Measurements from ENCODE around the gene ZBTB43. TPM values are rescaled to one million over a fixed set of nuclear protein-coding genes. Genes with fewer than 3 reads are reported as not detected.

Gene ZBTB43
- total and polyA plus RNA-seq, 2 experiments from 2014 or later = 9.7 to 11.8 TPM

DNA sequence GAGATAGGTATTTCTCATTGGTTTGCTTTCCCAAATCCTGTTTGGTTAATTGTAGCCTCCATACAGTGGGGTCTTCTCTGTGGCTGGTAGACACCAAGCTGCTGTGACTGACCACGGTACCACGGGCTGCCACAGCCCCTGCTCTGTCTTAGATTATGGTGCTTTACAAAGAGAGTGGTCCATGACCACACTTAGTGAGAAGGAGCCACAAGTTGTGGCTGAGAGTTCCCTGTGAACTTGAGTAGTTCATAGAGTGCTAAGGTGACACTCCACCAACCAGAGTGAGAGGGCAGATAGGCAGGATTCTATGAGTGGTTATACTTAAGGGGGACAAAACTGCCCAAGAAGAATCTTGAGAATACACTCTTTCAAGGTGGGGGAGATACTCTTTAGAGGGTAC lies 29.8 kb downstream of the ZBTB43 start (continued):
- TF ChIP-seq, protein P1, sequence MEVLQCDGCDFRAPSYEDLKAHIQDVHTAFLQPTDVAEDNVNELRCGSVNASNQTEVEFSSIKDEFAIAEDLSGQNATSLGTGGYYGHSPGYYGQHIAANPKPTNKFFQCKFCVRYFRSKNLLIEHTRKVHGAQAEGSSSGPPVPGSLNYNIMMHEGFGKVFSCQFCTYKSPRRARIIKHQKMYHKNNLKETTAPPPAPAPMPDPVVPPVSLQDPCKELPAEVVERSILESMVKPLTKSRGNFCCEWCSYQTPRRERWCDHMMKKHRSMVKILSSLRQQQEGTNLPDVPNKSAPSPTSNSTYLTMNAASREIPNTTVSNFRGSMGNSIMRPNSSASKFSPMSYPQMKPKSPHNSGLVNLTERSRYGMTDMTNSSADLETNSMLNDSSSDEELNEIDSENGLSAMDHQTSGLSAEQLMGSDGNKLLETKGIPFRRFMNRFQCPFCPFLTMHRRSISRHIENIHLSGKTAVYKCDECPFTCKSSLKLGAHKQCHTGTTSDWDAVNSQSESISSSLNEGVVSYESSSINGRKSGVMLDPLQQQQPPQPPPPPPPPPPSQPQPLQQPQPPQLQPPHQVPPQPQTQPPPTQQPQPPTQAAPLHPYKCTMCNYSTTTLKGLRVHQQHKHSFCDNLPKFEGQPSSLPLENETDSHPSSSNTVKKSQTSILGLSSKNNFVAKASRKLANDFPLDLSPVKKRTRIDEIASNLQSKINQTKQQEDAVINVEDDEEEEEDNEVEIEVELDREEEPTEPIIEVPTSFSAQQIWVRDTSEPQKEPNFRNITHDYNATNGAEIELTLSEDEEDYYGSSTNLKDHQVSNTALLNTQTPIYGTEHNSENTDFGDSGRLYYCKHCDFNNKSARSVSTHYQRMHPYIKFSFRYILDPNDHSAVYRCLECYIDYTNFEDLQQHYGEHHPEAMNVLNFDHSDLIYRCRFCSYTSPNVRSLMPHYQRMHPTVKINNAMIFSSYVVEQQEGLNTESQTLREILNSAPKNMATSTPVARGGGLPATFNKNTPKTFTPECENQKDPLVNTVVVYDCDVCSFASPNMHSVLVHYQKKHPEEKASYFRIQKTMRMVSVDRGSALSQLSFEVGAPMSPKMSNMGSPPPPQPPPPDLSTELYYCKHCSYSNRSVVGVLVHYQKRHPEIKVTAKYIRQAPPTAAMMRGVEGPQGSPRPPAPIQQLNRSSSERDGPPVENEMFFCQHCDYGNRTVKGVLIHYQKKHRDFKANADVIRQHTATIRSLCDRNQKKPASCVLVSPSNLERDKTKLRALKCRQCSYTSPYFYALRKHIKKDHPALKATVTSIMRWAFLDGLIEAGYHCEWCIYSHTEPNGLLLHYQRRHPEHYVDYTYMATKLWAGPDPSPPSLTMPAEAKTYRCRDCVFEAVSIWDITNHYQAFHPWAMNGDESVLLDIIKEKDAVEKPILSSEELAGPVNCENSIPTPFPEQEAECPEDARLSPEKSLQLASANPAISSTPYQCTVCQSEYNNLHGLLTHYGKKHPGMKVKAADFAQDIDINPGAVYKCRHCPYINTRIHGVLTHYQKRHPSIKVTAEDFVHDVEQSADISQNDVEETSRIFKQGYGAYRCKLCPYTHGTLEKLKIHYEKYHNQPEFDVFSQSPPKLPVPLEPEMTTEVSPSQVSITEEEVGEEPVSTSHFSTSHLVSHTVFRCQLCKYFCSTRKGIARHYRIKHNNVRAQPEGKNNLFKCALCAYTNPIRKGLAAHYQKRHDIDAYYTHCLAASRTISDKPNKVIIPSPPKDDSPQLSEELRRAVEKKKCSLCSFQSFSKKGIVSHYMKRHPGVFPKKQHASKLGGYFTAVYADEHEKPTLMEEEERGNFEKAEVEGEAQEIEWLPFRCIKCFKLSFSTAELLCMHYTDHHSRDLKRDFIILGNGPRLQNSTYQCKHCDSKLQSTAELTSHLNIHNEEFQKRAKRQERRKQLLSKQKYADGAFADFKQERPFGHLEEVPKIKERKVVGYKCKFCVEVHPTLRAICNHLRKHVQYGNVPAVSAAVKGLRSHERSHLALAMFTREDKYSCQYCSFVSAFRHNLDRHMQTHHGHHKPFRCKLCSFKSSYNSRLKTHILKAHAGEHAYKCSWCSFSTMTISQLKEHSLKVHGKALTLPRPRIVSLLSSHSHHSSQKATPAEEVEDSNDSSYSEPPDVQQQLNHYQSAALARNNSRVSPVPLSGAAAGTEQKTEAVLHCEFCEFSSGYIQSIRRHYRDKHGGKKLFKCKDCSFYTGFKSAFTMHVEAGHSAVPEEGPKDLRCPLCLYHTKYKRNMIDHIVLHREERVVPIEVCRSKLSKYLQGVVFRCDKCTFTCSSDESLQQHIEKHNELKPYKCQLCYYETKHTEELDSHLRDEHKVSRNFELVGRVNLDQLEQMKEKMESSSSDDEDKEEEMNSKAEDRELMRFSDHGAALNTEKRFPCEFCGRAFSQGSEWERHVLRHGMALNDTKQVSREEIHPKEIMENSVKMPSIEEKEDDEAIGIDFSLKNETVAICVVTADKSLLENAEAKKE (CRISPR knock-in tag; IDR thresholded peaks at IDR 0.05) = no peak
- TF ChIP-seq, protein P2, sequence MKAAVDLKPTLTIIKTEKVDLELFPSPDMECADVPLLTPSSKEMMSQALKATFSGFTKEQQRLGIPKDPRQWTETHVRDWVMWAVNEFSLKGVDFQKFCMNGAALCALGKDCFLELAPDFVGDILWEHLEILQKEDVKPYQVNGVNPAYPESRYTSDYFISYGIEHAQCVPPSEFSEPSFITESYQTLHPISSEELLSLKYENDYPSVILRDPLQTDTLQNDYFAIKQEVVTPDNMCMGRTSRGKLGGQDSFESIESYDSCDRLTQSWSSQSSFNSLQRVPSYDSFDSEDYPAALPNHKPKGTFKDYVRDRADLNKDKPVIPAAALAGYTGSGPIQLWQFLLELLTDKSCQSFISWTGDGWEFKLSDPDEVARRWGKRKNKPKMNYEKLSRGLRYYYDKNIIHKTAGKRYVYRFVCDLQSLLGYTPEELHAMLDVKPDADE (IDR thresholded peaks at IDR 0.05) = no peak

DNA sequence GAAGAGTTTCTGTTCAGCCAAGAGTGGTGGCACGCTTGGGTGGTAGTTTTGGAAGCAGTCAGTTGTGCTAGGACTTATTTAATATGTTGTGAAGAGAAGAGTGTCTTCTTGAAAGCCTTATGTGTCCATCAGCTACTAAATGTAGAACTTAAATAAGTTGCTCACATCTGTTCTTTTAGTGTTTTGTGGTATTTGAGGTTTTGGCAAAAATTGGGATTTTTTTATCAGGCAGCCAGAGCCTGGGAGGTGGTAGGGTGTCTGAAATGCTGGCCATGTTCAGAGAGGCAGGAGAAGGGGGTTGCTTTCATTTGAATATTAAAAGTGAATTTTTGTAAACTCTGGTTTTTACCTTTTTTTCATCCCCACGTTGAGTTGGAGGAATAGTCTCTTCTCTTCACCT lies 31.4 kb downstream of the ZBTB43 start:
- no peaks in the 10 kb centered on the region for H3K9me3 Mint-ChIP-seq
- no peaks in the 10 kb centered on the region for H3F3A ChIP-seq (replicated peaks; ENCODE audit: low read depth)
- H3K4me3 Mint-ChIP-seq = no peak overlapping the region
- H3K27ac ChIP-seq (ENCODE audit: low read depth) = no peak overlapping the region
- no peaks in the 10 kb centered on the region for H3K9me2 ChIP-seq (ENCODE audit: insufficient read depth)
- no peaks in the 10 kb centered on the region for H3K27me3 ChIP-seq (ENCODE audit: insufficient read depth)
- H3K36me3 Mint-ChIP-seq (ENCODE audit: low read depth) = peaks cover 34% of the 10 kb centered on the region
- no peak overlapping the region for H3K4me3 ChIP-seq
- no peak overlapping the region for H3K4me2 ChIP-seq
- no peaks in the 10 kb centered on the region; the same call in 2 of the 3 replicates for H3K4me1 Mint-ChIP-seq
- H4K20me1 ChIP-seq (replicated peaks; ENCODE audit: insufficient read depth) = peaks cover 15% of the 10 kb centered on the region
- no peaks in the 10 kb centered on the region; the same call in 1 of the 2 replicates for H3K36me3 ChIP-seq (ENCODE audit: insufficient read depth)
- no peak overlapping the region for H2AFZ ChIP-seq
- H3K27me3 Mint-ChIP-seq (ENCODE audit: insufficient read depth, low read depth, poor library complexity) = no peaks in the 10 kb centered on the region
- H3K4me1 ChIP-seq (ENCODE audit: insufficient read depth) = no peaks in the 10 kb centered on the region
- H3K79me2 ChIP-seq (replicated peaks; ENCODE audit: insufficient read depth) = peaks cover 13% of the 10 kb centered on the region
- no peak overlapping the region for H3K27ac Mint-ChIP-seq
- no peak for DNase-seq (ENCODE audit: low spot score)
- ATAC-seq = no peak
- no peak for TF ChIP-seq EZH2 (IDR thresholded peaks at IDR 0.05; ENCODE audit: low read depth, unreplicated experiment)
- TF ChIP-seq, protein P3, sequence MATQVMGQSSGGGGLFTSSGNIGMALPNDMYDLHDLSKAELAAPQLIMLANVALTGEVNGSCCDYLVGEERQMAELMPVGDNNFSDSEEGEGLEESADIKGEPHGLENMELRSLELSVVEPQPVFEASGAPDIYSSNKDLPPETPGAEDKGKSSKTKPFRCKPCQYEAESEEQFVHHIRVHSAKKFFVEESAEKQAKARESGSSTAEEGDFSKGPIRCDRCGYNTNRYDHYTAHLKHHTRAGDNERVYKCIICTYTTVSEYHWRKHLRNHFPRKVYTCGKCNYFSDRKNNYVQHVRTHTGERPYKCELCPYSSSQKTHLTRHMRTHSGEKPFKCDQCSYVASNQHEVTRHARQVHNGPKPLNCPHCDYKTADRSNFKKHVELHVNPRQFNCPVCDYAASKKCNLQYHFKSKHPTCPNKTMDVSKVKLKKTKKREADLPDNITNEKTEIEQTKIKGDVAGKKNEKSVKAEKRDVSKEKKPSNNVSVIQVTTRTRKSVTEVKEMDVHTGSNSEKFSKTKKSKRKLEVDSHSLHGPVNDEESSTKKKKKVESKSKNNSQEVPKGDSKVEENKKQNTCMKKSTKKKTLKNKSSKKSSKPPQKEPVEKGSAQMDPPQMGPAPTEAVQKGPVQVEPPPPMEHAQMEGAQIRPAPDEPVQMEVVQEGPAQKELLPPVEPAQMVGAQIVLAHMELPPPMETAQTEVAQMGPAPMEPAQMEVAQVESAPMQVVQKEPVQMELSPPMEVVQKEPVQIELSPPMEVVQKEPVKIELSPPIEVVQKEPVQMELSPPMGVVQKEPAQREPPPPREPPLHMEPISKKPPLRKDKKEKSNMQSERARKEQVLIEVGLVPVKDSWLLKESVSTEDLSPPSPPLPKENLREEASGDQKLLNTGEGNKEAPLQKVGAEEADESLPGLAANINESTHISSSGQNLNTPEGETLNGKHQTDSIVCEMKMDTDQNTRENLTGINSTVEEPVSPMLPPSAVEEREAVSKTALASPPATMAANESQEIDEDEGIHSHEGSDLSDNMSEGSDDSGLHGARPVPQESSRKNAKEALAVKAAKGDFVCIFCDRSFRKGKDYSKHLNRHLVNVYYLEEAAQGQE (IDR thresholded peaks at IDR 0.05; ENCODE audit: unreplicated experiment) = no peak
- TF ChIP-seq, protein P2 (IDR thresholded peaks at IDR 0.05) = no peak
- TF ChIP-seq, protein P4, sequence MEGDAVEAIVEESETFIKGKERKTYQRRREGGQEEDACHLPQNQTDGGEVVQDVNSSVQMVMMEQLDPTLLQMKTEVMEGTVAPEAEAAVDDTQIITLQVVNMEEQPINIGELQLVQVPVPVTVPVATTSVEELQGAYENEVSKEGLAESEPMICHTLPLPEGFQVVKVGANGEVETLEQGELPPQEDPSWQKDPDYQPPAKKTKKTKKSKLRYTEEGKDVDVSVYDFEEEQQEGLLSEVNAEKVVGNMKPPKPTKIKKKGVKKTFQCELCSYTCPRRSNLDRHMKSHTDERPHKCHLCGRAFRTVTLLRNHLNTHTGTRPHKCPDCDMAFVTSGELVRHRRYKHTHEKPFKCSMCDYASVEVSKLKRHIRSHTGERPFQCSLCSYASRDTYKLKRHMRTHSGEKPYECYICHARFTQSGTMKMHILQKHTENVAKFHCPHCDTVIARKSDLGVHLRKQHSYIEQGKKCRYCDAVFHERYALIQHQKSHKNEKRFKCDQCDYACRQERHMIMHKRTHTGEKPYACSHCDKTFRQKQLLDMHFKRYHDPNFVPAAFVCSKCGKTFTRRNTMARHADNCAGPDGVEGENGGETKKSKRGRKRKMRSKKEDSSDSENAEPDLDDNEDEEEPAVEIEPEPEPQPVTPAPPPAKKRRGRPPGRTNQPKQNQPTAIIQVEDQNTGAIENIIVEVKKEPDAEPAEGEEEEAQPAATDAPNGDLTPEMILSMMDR (conservative IDR thresholded peaks at IDR 0.05; ENCODE audit: low read depth in 2 of 2) = no peak
- no peak for TF ChIP-seq JUNB (IDR thresholded peaks at IDR 0.05; ENCODE audit: unreplicated experiment)
- TF ChIP-seq ZNF114 (CRISPR knock-in tag; IDR thresholded peaks at IDR 0.05) = no peak
- no peak for TF ChIP-seq CREB1 (CRISPR knock-in tag; IDR thresholded peaks at IDR 0.05; ENCODE audit: low read depth)
- TF ChIP-seq STAT1 (IDR thresholded peaks at IDR 0.05; ENCODE audit: unreplicated experiment) = no peak

All from GM23338 (cell line).